Esophagus squamous epithelium (tissue), 4 donors: ENCODE results near the gene BEST4.

Experiments
- POLR2A ChIP-seq, 4 donors: fragments of 450-650 bp; IDR thresholded peaks; one replicate each; pipeline ENCODE4 v1.6.1; 2017; ENCODE audit warnings: antibody characterized with exemption in 4 of 4, mild to moderate bottlenecking in 4 of 4, moderate library complexity in 3 of 4
- TF ChIP-seq, protein P1 (sequence below), 6 experiments: fragments of 450-650 bp in 4 of 6; fragments of 200-600 bp in 2 of 6; sonication (generic) in 2 of 6; IDR thresholded peaks; one replicate each; pipeline ENCODE4 v1.5.1; 2016 to 2019; ENCODE audit warnings: antibody characterized with exemption in 6 of 6, mild to moderate bottlenecking in 4 of 6, moderate library complexity in 4 of 6

DNA sequence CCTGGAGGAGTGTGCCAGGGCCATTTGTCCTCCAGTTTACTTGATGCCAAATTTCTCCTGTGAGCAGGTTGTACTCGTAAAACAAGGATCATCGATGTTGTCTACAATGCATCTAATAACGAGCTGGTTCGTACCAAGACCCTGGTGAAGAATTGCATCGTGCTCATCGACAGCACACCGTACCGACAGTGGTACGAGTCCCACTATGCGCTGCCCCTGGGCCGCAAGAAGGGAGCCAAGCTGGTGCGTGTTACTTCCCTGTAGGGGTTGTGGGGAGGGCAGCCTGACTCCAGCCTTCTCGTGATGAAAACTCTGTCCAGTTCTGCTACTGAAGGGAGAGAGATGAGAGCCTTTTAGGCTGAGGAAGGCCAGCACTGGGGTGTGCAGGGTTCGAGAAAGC, 10.4 kb downstream of the BEST4 start:
- TF ChIP-seq POLR2A (IDR thresholded peaks at IDR 0.05): no peak
- TF ChIP-seq, protein P1, sequence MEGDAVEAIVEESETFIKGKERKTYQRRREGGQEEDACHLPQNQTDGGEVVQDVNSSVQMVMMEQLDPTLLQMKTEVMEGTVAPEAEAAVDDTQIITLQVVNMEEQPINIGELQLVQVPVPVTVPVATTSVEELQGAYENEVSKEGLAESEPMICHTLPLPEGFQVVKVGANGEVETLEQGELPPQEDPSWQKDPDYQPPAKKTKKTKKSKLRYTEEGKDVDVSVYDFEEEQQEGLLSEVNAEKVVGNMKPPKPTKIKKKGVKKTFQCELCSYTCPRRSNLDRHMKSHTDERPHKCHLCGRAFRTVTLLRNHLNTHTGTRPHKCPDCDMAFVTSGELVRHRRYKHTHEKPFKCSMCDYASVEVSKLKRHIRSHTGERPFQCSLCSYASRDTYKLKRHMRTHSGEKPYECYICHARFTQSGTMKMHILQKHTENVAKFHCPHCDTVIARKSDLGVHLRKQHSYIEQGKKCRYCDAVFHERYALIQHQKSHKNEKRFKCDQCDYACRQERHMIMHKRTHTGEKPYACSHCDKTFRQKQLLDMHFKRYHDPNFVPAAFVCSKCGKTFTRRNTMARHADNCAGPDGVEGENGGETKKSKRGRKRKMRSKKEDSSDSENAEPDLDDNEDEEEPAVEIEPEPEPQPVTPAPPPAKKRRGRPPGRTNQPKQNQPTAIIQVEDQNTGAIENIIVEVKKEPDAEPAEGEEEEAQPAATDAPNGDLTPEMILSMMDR (IDR thresholded peaks at IDR 0.05): no peak
